Measurements from ENCODE around the gene ALOX5. TPM values are rescaled to one million over a fixed set of nuclear protein-coding genes. Genes with fewer than 3 reads are reported as not detected.

The ALOX5 gene
- total and polyA plus RNA-seq, 2 experiments from 2014 or later = 3.7 to 5.4 TPM

GRCh38 chr10:45425621-45426563 lies 51.9 kb downstream of the ALOX5 start:
- Mint-ChIP-seq H3K27ac (no peak overlapping the region), H3K27me3 (ENCODE audit: insufficient read depth, low read depth, poor library complexity) (peaks cover 4% of the 10 kb centered on the region), H3K4me3 (no peak overlapping the region), H3K4me1 (peaks cover 5% of the 10 kb centered on the region), H3K36me3 (ENCODE audit: low read depth) (peaks cover 4% of the 10 kb centered on the region; the same call in 1 of the 3 replicates), H3K9me3 (no peaks in the 10 kb centered on the region; the same call in 2 of the 3 replicates)
- H3K79me2 ChIP-seq (replicated peaks; ENCODE audit: insufficient read depth) = no peaks in the 10 kb centered on the region
- no peaks in the 10 kb centered on the region for H3K4me1 ChIP-seq (ENCODE audit: insufficient read depth)
- no peak overlapping the region for H3K4me3 ChIP-seq
- H2AFZ ChIP-seq = no peak overlapping the region
- H3K36me3 ChIP-seq (ENCODE audit: insufficient read depth) = no peaks in the 10 kb centered on the region
- ATAC-seq (no peak), DNase-seq (ENCODE audit: low spot score) (no peak)
- H3F3A ChIP-seq (replicated peaks; ENCODE audit: low read depth) = no peaks in the 10 kb centered on the region
- no peaks in the 10 kb centered on the region for H3K27me3 ChIP-seq (ENCODE audit: insufficient read depth)
- no peaks in the 10 kb centered on the region for H3K9me2 ChIP-seq (ENCODE audit: insufficient read depth)
- no peaks in the 10 kb centered on the region for H4K20me1 ChIP-seq (replicated peaks; ENCODE audit: insufficient read depth)
- H3K4me2 ChIP-seq = no peak overlapping the region
- TF ChIP-seq JUNB (IDR thresholded peaks at IDR 0.05; ENCODE audit: unreplicated experiment) = no peak
- no peak for TF ChIP-seq ZNF462 (CRISPR knock-in tag; IDR thresholded peaks at IDR 0.05)
- TF ChIP-seq EZH2phosphoT487 (IDR thresholded peaks at IDR 0.05; ENCODE audit: unreplicated experiment) = no peak
- TF ChIP-seq ETS1 (IDR thresholded peaks at IDR 0.05) = no peak
- no peak for TF ChIP-seq CTCF (conservative IDR thresholded peaks at IDR 0.05; ENCODE audit: low read depth in 2 of 2)
- no peak for TF ChIP-seq ZNF331 (CRISPR knock-in tag; IDR thresholded peaks at IDR 0.05; ENCODE audit: low read depth)
- no peak for TF ChIP-seq EZH2 (IDR thresholded peaks at IDR 0.05; ENCODE audit: low read depth, unreplicated experiment)
- no peak for TF ChIP-seq POLR2AphosphoS5 (IDR thresholded peaks at IDR 0.05; ENCODE audit: low read depth)
- TF ChIP-seq CREB1 (CRISPR knock-in tag; IDR thresholded peaks at IDR 0.05; ENCODE audit: low read depth) = no peak
- no peak for TF ChIP-seq ZNF114 (CRISPR knock-in tag; IDR thresholded peaks at IDR 0.05)
- TF ChIP-seq STAT1 (IDR thresholded peaks at IDR 0.05; ENCODE audit: unreplicated experiment) = no peak
- TF ChIP-seq REST (IDR thresholded peaks at IDR 0.05; ENCODE audit: unreplicated experiment) = no peak
- TF ChIP-seq NANOG (IDR thresholded peaks at IDR 0.05; ENCODE audit: borderline replicate concordance) = no peak
- no peak overlapping the region for H3K27ac ChIP-seq (ENCODE audit: low read depth)

Measured in GM23338 (cell line).